IMR-90 (cell line): ENCODE results near the gene GPC6. TPM values are rescaled to one million over a fixed set of nuclear protein-coding genes. Genes with fewer than 3 reads are reported as not detected.

Experiments used
- ATAC-seq: fragments of 200-7000 bp; cut with Tn5 transposase; 2 replicates; pipeline ENCODE4 v1.9.1; 2020; ENCODE audit warnings: low read depth, mild to moderate bottlenecking, moderate library complexity
- BruUV-seq: library from RNA; stranded (reverse); fragments of 400-500 nt; replicated peaks from 2 replicates; lab custom pipeline; 2021; lab: Mats Ljungman, UMichigan
- CTCF ChIA-PET: fragments of 300-600 bp; formaldehyde crosslinking; extraction: SDS; loops from one replicate; lab custom pipeline; 2021; ENCODE audit warnings: antibody characterized with exemption; lab: Yijun Ruan, JAX
- POLR2A ChIA-PET: fragments of 300-600 bp; sonication (Branson Sonifier 250); formaldehyde crosslinking; loops from one replicate; lab custom pipeline; 2022; ENCODE audit warnings: antibody characterized with exemption; ENCODE audit not compliant: unreplicated experiment; lab: Charles Lee
- DNase-seq: peaks from one replicate; pipeline ENCODE4 v3.0.0; 2013
- H2AFZ ChIP-seq: replicated peaks from 2 replicates; pipeline ENCODE3; 2013; ENCODE audit warnings: low read length, mild to moderate bottlenecking; ENCODE audit not compliant: poor library complexity
- H2AK5ac ChIP-seq: 2 replicates; pipeline ENCODE4 v1.6.1; 2013; ENCODE audit warnings: low read depth, low read length, inconsistent platforms
- H2AK9ac ChIP-seq: replicated peaks from 2 replicates; pipeline ENCODE3; 2013; ENCODE audit warnings: mild to moderate bottlenecking, low read depth, low read length, moderate library complexity; ENCODE audit not compliant: poor library complexity
- H2BK120ac ChIP-seq: 2 replicates; pipeline ENCODE4 v1.6.1; 2013; ENCODE audit warnings: low read depth, low read length, inconsistent platforms
- H2BK15ac ChIP-seq: 3 replicates; pipeline ENCODE4 v1.6.1; 2013; ENCODE audit warnings: low read depth, low read length, inconsistent platforms
- H2BK20ac ChIP-seq: 2 replicates; pipeline ENCODE4 v1.6.1; 2013; ENCODE audit warnings: low read depth, mild to moderate bottlenecking, inconsistent platforms, low read length, moderate library complexity
- H2BK5ac ChIP-seq: 2 replicates; pipeline ENCODE4 v1.6.1; 2013; ENCODE audit warnings: mild to moderate bottlenecking, low read depth, low read length, inconsistent platforms; ENCODE audit not compliant: poor library complexity, severe bottlenecking
- H3K14ac ChIP-seq: replicated peaks from 2 replicates; pipeline ENCODE4 v1.6.1; 2013; ENCODE audit warnings: low read depth, low read length, inconsistent platforms
- H3K18ac ChIP-seq: 2 replicates; pipeline ENCODE4 v1.6.1; 2013; ENCODE audit warnings: low read depth, low read length, control low read depth
- H3K23ac ChIP-seq: 2 replicates; pipeline ENCODE4 v1.6.1; 2013; ENCODE audit warnings: low read depth, low read length, inconsistent platforms
- H3K27ac ChIP-seq: 2 replicates; pipeline ENCODE4 v1.5.1; 2013; ENCODE audit warnings: mild to moderate bottlenecking, control low read depth, low read length; ENCODE audit not compliant: insufficient read depth
- H3K27me3 ChIP-seq: 2 replicates; pipeline ENCODE4 v1.6.1; 2013; ENCODE audit warnings: low read length; ENCODE audit not compliant: control insufficient read depth, insufficient read depth
- H3K36me3 ChIP-seq: 2 replicates; pipeline ENCODE4 v1.6.1; 2013; ENCODE audit warnings: low read length, mixed read lengths; ENCODE audit not compliant: control insufficient read depth, insufficient read depth
- H3K4ac ChIP-seq: 2 replicates; pipeline ENCODE4 v1.6.1; 2013; ENCODE audit warnings: low read depth, low read length, inconsistent platforms
- H3K4me1 ChIP-seq: 2 replicates; pipeline ENCODE4 v1.6.1; 2013; ENCODE audit warnings: low read length, mixed read lengths; ENCODE audit not compliant: control insufficient read depth, insufficient read depth
- H3K4me2 ChIP-seq: 2 replicates; pipeline ENCODE4 v1.6.1; 2013; ENCODE audit warnings: low read depth, mild to moderate bottlenecking, control low read depth, low read length, moderate library complexity
- H3K4me3 ChIP-seq: 2 replicates; pipeline ENCODE4 v1.5.1; 2013; ENCODE audit warnings: low read depth, mild to moderate bottlenecking, control low read depth, low read length, moderate library complexity; ENCODE audit not compliant: insufficient read depth
- H3K56ac ChIP-seq: 2 replicates; pipeline ENCODE4 v1.6.1; 2013; ENCODE audit warnings: low read length, inconsistent platforms; ENCODE audit not compliant: insufficient read depth; ENCODE audit errors: extremely low read depth
- H3K79me1 ChIP-seq, 2 experiments: 2 replicates each; pipeline ENCODE4 v1.6.1; 2013; ENCODE audit warnings: low read length in 2 of 2, inconsistent platforms in 1 of 2, low read depth in 1 of 2
- H3K9ac ChIP-seq: 2 replicates; pipeline ENCODE4 v1.6.1; 2013; ENCODE audit warnings: low read depth, low read length, control low read depth
- H3K9me1 ChIP-seq: 2 replicates; pipeline ENCODE4 v1.6.1; 2013; ENCODE audit warnings: low read length, inconsistent platforms; ENCODE audit not compliant: insufficient read depth
- H3K9me3 ChIP-seq: 2 replicates; pipeline ENCODE4 v1.6.1; 2013; ENCODE audit warnings: low read length; ENCODE audit not compliant: control insufficient read depth, insufficient read depth
- H4K20me1 ChIP-seq: 2 replicates; pipeline ENCODE4 v1.6.1; 2013; ENCODE audit warnings: low read length, inconsistent platforms; ENCODE audit not compliant: insufficient read depth
- H4K5ac ChIP-seq: 2 replicates; pipeline ENCODE4 v1.6.1; 2013; ENCODE audit warnings: mild to moderate bottlenecking, low read depth, low read length, control low read depth
- H4K8ac ChIP-seq, 2 experiments: 2 replicates each; pipeline ENCODE4 v1.6.1; 2013; ENCODE audit warnings: low read depth in 2 of 2, low read length in 2 of 2, control low read depth in 1 of 2, inconsistent platforms in 1 of 2
- H4K91ac ChIP-seq: 2 replicates; pipeline ENCODE4 v1.6.1; 2013; ENCODE audit warnings: low read depth, low read length, inconsistent platforms; ENCODE audit not compliant: insufficient read depth
- BHLHE40 ChIP-seq: fragments of 150-350 bp; IDR thresholded peaks from 2 replicates; pipeline ENCODE4 v1.6.1; 2016; ENCODE audit warnings: mild to moderate bottlenecking, low read depth, low read length
- ELK1 ChIP-seq: fragments of 150-350 bp; IDR thresholded peaks from 2 replicates; pipeline ENCODE4 v1.6.1; 2016; ENCODE audit warnings: low read depth, mild to moderate bottlenecking, low read length, moderate library complexity, borderline replicate concordance
- NFE2L2 ChIP-seq: fragments of 150-350 bp; IDR thresholded peaks from 2 replicates; pipeline ENCODE4 v1.6.1; 2016; ENCODE audit warnings: low read depth, mild to moderate bottlenecking, low read length
- RFX5 ChIP-seq: IDR thresholded peaks from 2 replicates; pipeline ENCODE4 v1.8.0; 2012; ENCODE audit warnings: low read depth, mild to moderate bottlenecking, low read length, moderate library complexity
- WGBS, 2 experiments: methylation state at CpG; one replicate each; pipeline versions ENCODE4 v1.1.5 to v1.1.7; 2013; ENCODE audit warnings: missing lambda C conversion rate in 2 of 2; ENCODE audit not compliant: insufficient read length in 1 of 2; ENCODE audit errors: extremely low coverage in 2 of 2; 5-methylcytosine and 5-hydroxymethylcytosine counted together
- dilution Hi-C: fragments of 300-500 bp; cut with HindIII; formaldehyde crosslinking; loops from one replicate; pipeline ENCODE4 v1.14.3; 2018; ENCODE audit warnings: low sequenced_read_pairs; ENCODE audit not compliant: unreplicated experiment
- in situ Hi-C: fragments of 300-500 bp; cut with MboI; formaldehyde crosslinking; loops from 3 replicates; pipeline ENCODE4 v1.14.3; 2019; ENCODE audit warnings: low sequenced_read_pairs, inconsistent platforms, mixed read lengths
- intact Hi-C: fragments of 100-400 bp; cut with micrococcal nuclease; formaldehyde crosslinking; loops from 2 replicates; pipeline ENCODE4 v1.10.0; 2022
- polyA plus RNA-seq, 3 experiments: library from polyadenylated mRNA; depleted of rRNA; stranded (reverse); fragments of >200 nt; gene quantifications; 2 replicates each; pipeline ENCODE4 v1.2.3, GENCODE V29; 2012; ENCODE audit warnings: low replicate concordance in 1 of 3
- total RNA-seq: library from RNA; depleted of rRNA; stranded (reverse); fragments of >200 nt; gene quantifications from 2 replicates; pipeline ENCODE4 v1.2.3, GENCODE V29; 2012

Gene GPC6
- total and polyA plus RNA-seq, 2 of the 4 experiments (the other 2 are of a cell fraction) = 14.9 to 39.4 TPM

- WGBS, 2 experiments = 40% methylated on average over 1 of the region's 1 CpG; no CpG with 5 or more reads in 1 of the 2 experiments
- H3K4me1 ChIP-seq = no peaks in the 10 kb centered on the region; the same call in 1 of the 2 replicates
- dilution Hi-C loops (no loop called here), intact Hi-C loops (no loop called here), in situ Hi-C loops (no loop called here)
- no peak overlapping the region for H4K91ac ChIP-seq
- ChIA-PET CTCF (interaction anchor here (0.5 kb wide), 1 partner anchor 909 kb away, joined by 3 read pairs; no protein-coding TSS in a partner anchor), POLR2A (no interaction called here)
- H3K9me3 ChIP-seq = no peaks in the 10 kb centered on the region
- no peaks in the 10 kb centered on the region; a peak in 1 of 4 replicates for H3K79me1 ChIP-seq
- no peak overlapping the region for H3K4ac ChIP-seq
- no peak overlapping the region for H4K5ac ChIP-seq
- no peak overlapping the region for H2AK5ac ChIP-seq
- no peaks in the 10 kb centered on the region for H4K20me1 ChIP-seq
- no peak overlapping the region for H3K9ac ChIP-seq
- no peak overlapping the region for H3K23ac ChIP-seq
- H2BK5ac ChIP-seq = no peak overlapping the region
- DNase-seq = peak; percentile 22
- H3K4me3 ChIP-seq = no peak overlapping the region
- no peaks in the 10 kb centered on the region for H3K36me3 ChIP-seq
- H2BK20ac ChIP-seq = no peak overlapping the region
- BruUV-seq = no TSS peak
- H3K9me1 ChIP-seq = no peaks in the 10 kb centered on the region
- H3K18ac ChIP-seq = no peak overlapping the region
- no peaks in the 10 kb centered on the region for H3K27me3 ChIP-seq
- no peak overlapping the region for H4K8ac ChIP-seq
- H3K56ac ChIP-seq = no peak overlapping the region
- peak overlapping the region; percentile 70; the same call in 1 of the 2 replicates for H3K14ac ChIP-seq
- no peak overlapping the region for H2BK15ac ChIP-seq
- H3K4me2 ChIP-seq = no peak overlapping the region; the same call in 1 of the 2 replicates
- no peak overlapping the region for H2AK9ac ChIP-seq
- no peak overlapping the region for H2AFZ ChIP-seq
- no peak overlapping the region for H2BK120ac ChIP-seq
- TF ChIP-seq BHLHE40 = no peak
- TF ChIP-seq RFX5 = no peak
- no peak for TF ChIP-seq NFE2L2
- TF ChIP-seq ELK1 = no peak
- ATAC-seq = no peak; the same call in 1 of the 2 replicates
- H3K27ac ChIP-seq = no peak overlapping the region
Measured at GRCh38 chr13:93416736-93417355, 190.2 kb downstream of the GPC6 start.
